GM18909 (cell line): ENCODE data around the gene PPP2R2C.

Experiments used
- ATAC-seq: cut with Tn5 transposase; IDR thresholded peaks from one replicate; pipeline ENCODE4 v1.9.1; 2021; ENCODE audit warnings: mild to moderate bottlenecking; ENCODE audit not compliant: unreplicated experiment, poor library complexity

Gene PPP2R2C

GRCh38 chr4:6451309-6451708 lies 21.1 kb downstream of the PPP2R2C start:
- no peak for ATAC-seq

DNA sequence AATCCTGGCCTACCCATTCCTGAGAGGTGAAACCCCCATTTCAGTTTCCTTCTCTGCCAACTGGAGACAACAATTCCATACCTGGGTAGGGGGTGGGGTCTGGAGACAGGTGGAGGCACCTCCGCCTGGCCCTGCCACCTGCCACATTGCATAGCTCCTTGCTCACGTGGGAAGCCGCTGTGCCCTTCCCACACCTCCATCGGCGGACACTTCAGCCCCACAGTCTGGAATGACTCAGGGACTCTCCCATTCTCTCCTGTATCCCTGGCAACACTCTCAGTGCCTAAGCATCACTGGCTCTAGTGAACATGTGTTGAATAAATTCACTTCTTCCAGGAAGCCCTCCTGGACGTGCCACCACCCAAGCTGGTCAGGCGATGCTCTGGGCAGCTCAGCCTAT lies 21.7 kb downstream of the PPP2R2C start:
- no peak for ATAC-seq

DNA sequence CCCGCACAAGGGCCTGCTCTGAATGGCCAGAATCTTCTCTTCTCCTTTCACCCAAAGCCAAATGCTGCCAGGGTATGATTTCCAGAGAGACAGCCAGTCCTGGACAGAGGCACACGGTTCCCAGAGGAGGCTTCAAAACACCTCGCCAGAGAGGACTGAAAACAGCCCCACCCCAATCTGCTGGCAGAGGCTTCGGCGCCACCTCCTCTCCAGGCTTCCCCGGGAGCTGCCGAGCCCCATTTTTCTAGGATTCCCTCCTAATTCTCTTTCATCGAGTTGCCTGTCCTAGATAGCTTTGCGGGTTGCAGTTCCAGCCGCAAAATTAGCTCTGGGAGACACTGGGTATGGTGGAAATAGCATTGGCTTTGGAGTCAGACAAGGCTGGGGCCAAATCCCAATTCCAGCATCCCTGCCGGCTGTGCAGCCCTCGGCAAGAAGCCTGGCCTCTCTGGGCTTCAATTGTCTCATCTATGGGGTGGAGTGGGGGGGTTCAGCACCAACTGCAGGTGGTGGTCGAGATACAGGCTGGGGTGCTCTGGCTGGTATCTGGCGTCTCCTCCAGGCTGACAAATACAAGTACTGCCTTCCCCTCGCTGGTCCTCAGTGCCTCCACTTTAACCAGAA lies 22.6 kb downstream of the PPP2R2C start:
- no peak for ATAC-seq

- ATAC-seq, result no peak
These were observed 23.1 kb downstream of the PPP2R2C start for GRCh38 chr4:6449335-6449734.

- ATAC-seq, result no peak
These were observed 23.8 kb downstream of the PPP2R2C start for GRCh38 chr4:6448476-6449170.

GRCh38 chr4:6447672-6448171 lies 24.7 kb downstream of the PPP2R2C start:
- ATAC-seq, result no peak

GRCh38 chr4:6446538-6447451 lies 25.6 kb downstream of the PPP2R2C start:
- no peak for ATAC-seq

GRCh38 chr4:6446130-6446482 lies 26.3 kb downstream of the PPP2R2C start:
- ATAC-seq, result no peak

GRCh38 chr4:6445403-6446129 lies 26.8 kb downstream of the PPP2R2C start:
- ATAC-seq, result no peak

DNA sequence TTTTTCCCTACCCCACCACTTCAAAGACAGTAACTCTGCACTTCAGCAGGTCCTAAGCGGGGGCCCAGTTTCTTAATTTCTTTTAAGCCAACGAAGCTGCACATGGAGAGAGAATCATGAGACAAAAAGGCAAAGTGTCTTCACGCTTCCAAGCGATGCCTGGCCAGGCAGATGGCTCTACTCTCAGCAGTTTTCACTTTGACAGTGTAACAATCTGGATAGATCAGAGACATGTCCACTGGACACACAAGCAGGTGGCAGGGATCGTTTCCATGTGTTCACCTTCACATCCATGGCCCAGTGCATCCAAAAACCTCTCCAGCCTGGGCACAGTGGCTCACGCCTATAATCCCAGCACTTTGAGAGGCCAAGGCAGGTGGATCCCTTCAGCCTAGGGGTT lies 27.8 kb downstream of the PPP2R2C start:
- ATAC-seq, result no peak

GRCh38 chr4:6443035-6444023 lies 29.1 kb downstream of the PPP2R2C start:
- no peak for ATAC-seq

- no peak for ATAC-seq
These were observed 29.9 kb downstream of the PPP2R2C start for GRCh38 chr4:6442555-6442954.

DNA sequence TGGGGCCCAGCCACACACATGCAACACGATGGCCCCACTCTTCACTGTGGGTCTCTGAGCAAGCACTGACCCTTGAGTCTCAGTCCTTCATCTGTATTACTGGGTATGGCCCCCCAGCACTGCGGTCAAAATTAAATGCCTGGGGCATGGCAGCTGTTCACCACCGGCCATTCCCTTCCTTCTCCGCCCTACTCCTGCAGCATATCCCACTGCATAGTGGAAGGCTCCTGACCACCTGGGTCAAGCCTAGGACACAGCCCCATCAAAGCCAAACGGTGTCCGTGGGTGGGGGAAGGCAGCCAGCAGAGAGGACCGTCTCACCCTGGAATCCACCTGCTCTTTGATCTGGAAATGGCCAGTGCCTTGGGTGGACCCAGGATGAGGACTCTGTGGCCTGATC lies 30.7 kb downstream of the PPP2R2C start:
- ATAC-seq, result no peak

DNA sequence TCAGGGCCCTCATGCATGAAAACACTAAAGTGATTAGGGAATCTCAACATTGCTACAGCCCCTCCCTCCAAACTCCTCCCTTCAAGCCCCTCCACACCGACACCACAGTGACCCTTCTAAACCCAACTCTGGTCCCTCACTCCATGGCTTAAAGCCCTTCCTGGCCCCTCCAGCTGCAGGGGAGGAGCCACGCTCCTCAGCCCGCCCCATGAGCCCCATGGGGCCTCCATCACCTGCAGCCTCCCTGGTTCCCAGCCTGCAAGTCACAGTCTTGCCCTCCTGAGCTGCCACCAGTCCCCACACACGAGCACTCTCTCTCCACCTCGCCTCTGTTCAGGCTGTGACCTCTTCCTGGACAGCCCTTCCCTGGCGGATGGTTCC lies 31.2 kb downstream of the PPP2R2C start:
- ATAC-seq, result no peak

DNA sequence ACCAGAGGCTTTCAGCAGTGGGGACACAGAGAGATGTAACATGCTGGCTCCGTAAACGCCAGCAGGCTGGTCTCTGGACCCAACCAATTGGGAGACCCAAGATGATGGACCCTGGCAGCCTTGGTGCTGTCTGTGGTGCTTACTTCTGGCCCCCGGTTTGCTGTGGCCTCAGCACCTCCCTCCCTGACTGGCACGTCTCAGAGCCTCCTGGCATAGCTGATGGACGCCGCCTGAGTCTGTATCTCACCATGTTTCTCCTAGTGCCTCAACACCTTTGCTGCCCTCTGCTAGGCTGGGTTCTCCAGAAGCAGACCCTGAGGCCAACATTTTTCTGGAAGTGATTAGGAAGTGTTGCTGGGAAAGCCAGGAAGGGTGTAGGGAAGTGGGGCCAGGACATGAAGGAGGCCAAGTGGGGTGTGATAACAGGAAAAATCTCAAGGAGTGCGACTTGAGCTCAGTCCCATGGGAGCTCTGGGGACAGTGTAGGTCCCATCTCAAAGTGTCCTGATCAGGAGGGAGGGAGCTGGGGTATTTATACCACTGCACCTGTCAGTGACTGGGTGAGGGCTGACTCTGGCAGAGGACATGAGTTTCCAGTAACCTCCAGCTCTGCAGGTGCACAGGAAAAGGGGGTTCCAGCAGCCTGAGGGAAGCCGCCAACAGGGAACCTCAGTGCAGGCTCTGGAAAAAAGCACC lies 31.8 kb downstream of the PPP2R2C start:
- ATAC-seq, result no peak

DNA sequence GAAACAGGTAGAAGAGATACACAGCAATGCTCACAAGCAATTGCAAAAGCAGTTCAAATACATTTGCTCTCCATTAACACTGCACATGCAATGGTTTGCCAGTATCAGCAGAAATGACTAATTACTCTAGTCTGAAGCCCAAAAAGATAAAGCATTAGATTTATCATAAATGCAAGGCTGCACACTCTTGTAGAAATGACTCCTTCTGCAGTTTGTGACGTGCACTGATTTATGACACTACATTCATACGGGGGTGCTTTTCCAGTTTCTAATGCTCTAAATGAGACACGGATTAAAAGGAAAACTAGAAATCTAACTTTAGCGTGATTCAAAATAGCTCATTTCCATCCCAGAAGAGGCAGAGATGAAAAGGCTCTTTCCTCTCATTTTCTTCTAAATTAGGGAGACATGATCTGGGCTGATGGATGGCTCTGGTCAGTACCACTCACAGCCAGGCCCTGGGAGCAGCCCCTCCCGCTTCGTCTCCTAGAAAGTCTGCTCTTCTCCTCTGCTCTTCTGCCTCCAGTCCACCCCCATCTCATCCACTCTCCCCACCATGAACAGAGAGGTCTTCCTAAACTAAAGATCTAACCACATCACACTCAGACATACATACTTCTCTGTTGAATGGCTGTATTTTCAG lies 33.2 kb downstream of the PPP2R2C start:
- ATAC-seq, result no peak

- no peak for ATAC-seq
These were observed 34.6 kb downstream of the PPP2R2C start for GRCh38 chr4:6437826-6438238.

DNA sequence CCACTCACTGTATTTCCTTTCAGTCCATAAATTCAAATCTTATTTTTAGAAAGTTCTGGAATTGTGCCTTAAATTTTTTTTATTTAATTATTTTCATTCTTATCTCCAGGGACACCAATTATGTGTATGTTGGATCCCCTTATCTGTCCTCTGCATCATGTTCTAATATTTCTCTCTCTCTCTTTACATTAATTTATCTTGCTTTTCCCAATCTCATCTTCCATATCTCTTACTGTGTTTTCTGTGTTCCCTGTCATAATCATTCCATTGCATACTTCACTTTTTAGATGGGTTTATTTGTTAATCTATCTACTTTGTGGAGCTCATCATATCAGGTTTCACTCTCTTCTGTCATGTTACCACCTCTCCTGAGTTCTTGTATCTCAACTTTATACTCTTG lies 37.4 kb downstream of the PPP2R2C start:
- ATAC-seq, result no peak
